GM21528 (cell line): ENCODE data around the gene USP20.
A peak's percentile ranks its signal among the peaks of the same experiment; 100 is the strongest.

Source experiments
- ATAC-seq: cut with Tn5 transposase; IDR thresholded peaks from one replicate; pipeline ENCODE4 v1.9.1; 2021; ENCODE audit warnings: mild to moderate bottlenecking, moderate library complexity; ENCODE audit not compliant: unreplicated experiment, low FRiP score

The USP20 gene

GRCh38 chr9:129871046-129871445 lies 35.8 kb downstream of the USP20 start:
- no peak for ATAC-seq

- no peak for ATAC-seq
Measured at GRCh38 chr9:129873563-129874190, 38.4 kb downstream of the USP20 start.

- ATAC-seq, result no peak
Measured at GRCh38 chr9:129874261-129875101, 39.2 kb downstream of the USP20 start.

GRCh38 chr9:129875181-129875611 lies 39.9 kb downstream of the USP20 start:
- ATAC-seq, result no peak

GRCh38 chr9:129875687-129876395 lies 40.6 kb downstream of the USP20 start:
- no peak for ATAC-seq

- no peak for ATAC-seq
Measured at GRCh38 chr9:129876815-129877214, 41.6 kb downstream of the USP20 start.

- no peak for ATAC-seq
Measured at GRCh38 chr9:129878291-129878690, 43.0 kb downstream of the USP20 start.

GRCh38 chr9:129879103-129879699 lies 43.9 kb downstream of the USP20 start:
- ATAC-seq, result no peak

- no peak for ATAC-seq
Measured at GRCh38 chr9:129879991-129880653, 44.9 kb downstream of the USP20 start.

GRCh38 chr9:129880654-129881546 lies 45.6 kb downstream of the USP20 start:
- no peak for ATAC-seq

- ATAC-seq, result no peak
Measured at GRCh38 chr9:129881547-129882324, 46.5 kb downstream of the USP20 start.

- peak; percentile 34 for ATAC-seq
Measured at GRCh38 chr9:129884220-129885017, 49.2 kb downstream of the USP20 start.

- no peak for ATAC-seq
Measured at GRCh38 chr9:129885018-129885669, 49.9 kb downstream of the USP20 start.

- no peak for ATAC-seq
Measured at GRCh38 chr9:129885670-129886106, 50.4 kb downstream of the USP20 start.

GRCh38 chr9:129886226-129887174 lies 51.2 kb downstream of the USP20 start:
- no peak for ATAC-seq
